Measurements from ENCODE around the gene OR1I1. TPM values are rescaled to one million over a fixed set of nuclear protein-coding genes. Genes with fewer than 3 reads are reported as not detected.
"Not testable (repeated sequence)": the region's sequence is repeated elsewhere in the genome, so short reads cannot be mapped to it uniquely, and the experiment has no call there.

The OR1I1 gene
- polyA plus RNA-seq, 3 donors = 0.03 to 0.04 (median 0.03) TPM

DNA sequence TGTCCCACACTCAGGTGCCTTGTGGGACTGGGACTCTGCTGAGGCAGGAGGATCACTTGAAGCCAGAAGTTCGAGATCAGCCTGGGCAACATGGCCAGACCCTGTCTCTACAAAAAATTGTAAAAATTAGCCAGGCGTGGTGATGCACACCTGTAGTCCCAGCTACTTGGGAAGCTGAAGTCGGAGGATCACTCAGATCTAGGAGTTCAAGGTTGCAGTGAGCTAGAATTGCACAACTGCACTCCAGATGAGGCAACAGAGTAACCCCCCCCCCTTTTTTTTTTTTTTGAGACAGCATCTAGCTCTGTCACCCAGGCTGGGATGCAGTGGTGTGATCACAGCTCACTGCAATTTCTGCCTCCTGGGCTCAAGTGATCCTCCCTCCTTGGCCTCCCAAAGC lies 14.2 kb downstream of the OR1I1 start:
- no peak for DNase-seq (ENCODE audit: low read depth in 3 of 3, low spot score in 2 of 3)

DNA sequence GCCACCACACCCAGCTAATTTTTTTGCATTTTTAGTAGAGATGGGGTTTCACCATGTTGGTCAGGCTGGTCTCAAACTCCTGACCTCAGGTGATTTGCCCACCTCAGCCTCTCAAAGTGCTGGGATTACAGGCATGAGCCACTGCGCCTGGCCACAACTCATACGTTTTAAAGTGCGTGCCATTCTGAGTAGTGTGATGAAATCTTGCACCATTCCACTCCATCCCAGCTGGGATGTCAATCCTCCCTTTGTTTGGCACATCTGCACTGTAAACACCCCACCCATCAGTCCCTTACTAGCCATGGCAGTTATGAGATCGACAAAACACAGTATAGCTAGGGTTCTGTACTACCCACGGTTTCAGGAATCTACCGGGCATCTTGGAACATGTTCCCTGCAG lies 16.0 kb downstream of the OR1I1 start:
- not testable (repeated sequence) for DNase-seq (ENCODE audit: low read depth in 3 of 3, low spot score in 2 of 3)

DNA sequence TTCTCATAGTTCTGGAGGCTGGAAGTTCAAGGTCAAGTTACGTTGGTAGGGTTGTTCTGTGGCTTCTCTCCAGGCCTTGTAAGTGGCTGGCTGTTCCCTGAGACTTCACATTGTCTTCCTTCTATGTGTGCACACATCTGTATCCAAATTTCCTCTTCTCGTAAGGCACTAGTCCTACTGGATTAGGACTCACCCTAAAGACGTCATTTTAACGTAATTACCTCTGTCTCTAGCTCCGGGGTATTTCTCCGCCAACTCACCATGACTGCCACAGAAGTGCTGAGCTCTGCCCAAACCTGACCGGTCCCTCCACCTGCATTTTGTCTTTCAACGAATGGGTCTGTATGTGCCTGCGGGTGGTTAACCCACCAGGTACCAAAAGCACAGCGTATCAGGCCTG lies 16.4 kb downstream of the OR1I1 start:
- no peak for DNase-seq (ENCODE audit: low read depth in 3 of 3, low spot score in 2 of 3)

DNA sequence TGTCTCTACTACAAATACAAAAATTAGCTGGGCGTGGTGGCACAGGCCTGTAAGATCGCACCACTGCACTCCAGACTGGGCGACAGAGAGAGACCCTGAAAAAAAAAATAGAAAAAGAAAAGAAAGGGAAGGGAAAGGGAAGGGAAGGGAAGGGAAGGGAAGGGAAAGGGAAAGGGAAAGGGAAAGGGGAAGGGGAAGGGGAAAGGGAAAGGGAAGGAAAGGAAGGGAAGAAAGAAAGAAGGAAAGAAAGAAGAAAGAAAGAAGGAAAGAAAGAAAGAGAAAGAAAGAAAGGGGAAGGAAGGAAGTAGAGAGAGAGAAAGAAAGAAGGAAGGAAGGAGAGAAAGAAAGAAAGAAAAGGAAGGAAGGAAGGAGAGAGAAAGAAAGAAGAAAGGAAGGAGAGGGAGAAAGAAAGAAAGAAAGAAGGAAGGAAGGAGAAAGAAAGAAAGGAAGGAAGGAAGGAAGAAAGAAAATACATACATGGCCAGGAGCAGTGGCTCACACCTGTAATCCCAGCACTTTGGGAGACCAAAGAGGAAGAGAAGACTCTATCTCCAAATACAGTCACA lies 17.1 kb downstream of the OR1I1 start:
- DNase-seq (ENCODE audit: low read depth in 3 of 3, low spot score in 2 of 3) = no peak

DNA sequence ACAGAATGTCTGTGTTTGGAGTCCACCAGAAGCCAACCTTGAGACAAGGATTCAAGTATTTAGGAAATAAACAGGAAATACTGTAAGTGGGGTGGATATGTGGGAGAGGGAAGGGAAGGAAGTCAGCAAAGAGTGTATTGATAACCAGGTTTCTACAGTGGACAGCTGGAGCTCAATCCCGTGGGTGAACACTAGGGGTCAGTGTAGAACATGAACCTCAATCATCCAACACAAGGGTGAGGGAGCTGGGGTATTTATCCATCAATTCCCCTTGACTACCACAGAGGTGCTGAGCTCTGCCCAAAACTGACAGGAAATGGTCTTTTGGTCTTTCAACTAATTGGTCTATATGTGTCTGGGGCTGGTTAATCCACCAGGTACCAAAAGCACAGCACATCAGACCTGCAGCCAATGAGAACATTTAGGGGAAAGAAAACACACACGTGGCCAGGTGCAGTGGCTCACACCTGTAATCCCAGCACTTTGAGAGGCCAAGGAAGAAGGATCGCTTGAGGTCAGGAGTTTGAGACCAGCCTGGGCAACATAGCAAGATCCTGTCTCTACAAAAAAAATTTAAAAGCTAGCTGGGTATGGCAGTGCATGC lies 19.6 kb downstream of the OR1I1 start:
- DNase-seq (ENCODE audit: low read depth in 3 of 3, low spot score in 2 of 3) = no peak

DNA sequence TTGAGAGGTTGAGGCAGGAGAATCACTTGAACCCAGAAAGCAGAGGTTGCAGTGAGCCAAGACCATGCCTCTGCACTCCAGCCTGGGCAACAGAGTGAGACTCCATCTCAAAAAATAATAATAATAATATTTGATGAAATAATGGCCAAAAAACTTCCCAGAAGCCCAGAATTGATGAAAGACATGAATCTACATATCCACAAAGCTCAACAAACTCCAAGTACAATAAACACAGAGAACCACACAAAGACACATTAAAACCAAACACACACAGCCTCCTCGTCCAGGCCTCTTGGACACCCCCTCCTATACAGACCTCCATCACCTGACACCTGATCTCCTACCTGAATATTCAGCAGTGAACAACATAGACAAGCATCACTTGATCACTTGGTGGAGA lies 22.0 kb downstream of the OR1I1 start:
- DNase-seq (ENCODE audit: low read depth in 3 of 3, low spot score in 2 of 3) = no peak

DNA sequence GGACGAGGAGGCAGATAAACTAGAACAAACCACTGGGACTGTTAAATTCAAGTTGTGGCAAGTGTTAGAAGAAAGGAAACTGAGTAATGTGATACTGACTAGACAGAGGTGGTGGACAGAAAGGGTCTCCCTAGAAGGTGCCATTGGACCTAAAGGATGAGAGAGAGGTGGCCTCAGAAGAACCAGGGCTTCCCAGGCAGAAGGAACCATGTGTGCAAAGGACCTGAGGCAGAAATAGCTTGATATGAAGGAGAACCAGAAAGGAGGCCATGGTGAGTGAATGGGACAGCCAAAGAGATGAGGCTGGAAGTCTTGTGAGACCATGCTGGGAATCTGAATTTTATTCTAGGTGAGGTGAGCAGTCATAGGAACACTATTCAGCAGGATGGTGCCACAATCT lies 22.4 kb downstream of the OR1I1 start:
- no peak for DNase-seq (ENCODE audit: low read depth in 3 of 3, low spot score in 2 of 3)

DNA sequence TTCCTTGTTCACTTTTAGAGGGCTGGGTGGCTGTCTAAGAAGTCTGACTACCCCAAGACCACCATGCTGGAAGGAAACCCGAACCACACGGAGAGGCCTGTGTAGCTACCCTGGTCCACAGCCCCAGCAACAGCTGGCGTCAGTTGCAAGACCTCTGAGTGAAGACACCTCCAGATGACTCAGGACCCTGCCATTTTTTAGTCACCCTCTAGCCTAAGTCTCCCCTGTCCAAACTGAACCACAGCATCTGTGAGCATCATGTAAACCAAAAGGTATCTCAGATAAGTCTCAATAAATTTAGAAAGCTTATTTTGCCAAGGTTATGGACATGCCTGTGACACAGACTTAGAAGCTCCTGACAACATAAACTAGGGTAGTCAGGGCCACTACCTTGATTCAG lies 23.0 kb downstream of the OR1I1 start:
- DNase-seq (ENCODE audit: low read depth in 3 of 3, low spot score in 2 of 3) = no peak

DNA sequence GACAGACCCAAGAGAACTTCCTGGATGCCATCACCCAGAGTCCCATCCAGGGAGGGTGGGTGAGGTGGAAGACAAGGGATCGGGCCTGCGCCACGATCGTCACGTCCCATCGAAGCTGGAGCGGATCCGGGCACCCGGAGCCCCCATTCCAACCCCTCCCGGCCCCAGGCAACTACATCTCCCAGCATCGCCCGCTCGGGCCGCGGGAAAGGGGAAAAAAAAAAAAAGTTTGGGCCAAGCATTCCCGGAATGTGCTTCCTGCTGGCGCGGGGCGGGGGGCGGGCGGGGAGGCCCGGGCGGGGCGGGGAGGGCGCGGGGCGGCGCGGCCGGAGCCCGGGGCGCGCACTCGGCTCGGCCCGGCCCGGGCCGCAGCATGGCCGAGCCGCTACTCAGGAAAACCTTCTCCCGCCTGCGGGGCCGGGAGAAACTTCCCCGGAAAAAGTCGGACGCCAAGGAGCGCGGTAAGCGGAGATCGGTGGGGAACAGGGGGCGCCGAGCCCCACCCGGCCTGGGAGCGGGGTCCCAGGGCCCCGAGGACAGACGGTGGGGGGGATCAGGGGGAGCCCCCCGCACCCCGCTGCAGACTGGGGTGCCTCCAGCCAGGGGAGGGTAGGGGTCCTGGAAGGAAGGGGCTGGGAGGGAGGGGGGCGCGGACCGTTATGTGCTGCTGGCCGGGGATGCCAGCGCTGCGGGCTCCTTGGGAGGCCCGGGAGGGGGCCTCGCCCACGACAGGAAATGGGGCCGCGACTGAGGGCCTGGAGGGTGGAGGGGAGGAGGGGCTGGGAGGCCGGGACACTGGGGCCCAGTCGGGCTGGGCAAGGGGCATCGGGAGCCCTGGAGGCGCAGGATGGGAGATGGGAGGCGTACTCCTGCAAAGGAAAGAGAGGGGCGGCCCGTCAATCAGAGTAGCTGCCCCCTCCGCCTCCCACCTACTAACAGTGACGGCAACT lies 25.3 kb downstream of the OR1I1 start, which contains the start of gene SYDE1:
TSS of gene SYDE1 (plus strand) at position 341 of the 950 bp plus-strand sequence. CDS start at position 374, 33 bp downstream.
- no peak for DNase-seq (ENCODE audit: low read depth in 3 of 3, low spot score in 2 of 3)

DNA sequence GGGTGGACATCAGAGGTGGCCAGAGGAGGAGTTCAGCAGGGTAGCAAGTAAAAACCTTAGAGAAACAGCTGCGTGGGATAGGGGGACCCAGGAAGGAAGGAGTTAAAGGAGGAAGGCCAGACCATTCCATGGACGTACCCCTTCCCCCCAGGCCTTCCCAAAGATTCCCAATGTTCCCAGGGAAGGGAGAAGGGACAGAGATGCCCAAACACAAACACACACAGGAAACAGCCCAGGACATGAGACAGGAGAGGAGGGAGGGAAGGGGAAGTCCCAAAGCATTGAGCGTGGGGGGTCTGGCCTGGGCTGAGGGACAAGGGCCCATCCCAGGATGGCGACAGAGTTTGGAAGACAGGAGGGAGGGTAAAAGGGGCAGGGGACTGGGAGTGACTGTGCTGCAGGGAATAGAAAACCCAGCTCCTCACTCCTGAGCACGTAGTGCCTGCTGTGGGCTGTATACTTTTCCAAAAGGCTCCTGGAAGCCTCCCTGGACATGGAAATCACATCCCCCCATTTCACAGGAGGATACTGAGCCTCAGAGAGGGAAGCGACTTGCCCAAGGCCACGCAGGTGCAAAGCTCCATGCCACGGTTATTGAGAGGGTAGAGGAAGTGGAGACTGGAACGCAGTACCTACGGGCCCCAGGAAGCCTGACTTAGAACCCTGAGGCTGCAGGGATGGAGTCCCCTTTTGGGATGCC lies 26.3 kb downstream of the OR1I1 start:
- no peak for DNase-seq (ENCODE audit: low read depth in 3 of 3, low spot score in 2 of 3)

DNA sequence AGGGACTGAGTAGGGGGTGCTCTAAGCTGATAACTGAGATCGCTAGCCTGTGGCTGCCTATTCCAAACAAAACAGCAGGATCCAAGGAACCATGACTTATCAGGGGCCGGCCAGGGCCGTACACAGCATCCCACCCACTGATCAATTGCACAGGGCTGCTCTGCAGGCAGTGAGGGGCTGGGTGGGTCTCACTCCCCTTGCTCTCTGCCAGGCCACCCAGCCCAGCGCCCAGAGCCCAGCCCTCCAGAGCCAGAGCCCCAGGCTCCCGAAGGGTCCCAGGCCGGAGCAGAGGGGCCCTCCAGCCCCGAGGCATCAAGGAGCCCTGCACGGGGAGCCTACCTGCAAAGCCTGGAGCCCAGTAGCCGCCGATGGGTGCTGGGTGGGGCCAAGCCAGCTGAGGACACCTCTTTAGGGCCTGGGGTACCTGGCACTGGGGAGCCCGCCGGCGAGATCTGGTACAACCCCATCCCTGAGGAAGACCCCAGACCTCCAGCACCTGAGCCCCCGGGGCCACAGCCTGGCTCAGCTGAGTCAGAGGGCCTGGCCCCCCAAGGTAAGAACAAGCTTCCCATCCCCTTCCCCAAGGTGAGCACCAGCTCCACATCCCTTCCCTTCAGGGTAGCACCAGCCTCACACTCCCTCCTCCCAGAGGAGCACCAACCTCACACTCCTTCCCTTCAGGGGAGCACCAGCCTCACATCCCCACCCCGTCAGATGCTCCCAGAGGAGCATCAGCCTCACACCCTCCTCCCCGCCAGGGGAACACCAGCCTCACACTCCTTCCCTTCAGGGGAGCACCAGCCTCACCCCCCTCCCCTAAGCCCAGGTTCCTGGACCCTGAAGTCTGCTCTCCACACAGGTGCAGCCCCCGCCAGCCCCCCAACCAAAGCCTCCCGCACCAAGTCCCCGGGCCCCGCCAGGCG lies 27.1 kb downstream of the OR1I1 start:
- DNase-seq (ENCODE audit: low read depth in 3 of 3, low spot score in 2 of 3) = no peak

DNA sequence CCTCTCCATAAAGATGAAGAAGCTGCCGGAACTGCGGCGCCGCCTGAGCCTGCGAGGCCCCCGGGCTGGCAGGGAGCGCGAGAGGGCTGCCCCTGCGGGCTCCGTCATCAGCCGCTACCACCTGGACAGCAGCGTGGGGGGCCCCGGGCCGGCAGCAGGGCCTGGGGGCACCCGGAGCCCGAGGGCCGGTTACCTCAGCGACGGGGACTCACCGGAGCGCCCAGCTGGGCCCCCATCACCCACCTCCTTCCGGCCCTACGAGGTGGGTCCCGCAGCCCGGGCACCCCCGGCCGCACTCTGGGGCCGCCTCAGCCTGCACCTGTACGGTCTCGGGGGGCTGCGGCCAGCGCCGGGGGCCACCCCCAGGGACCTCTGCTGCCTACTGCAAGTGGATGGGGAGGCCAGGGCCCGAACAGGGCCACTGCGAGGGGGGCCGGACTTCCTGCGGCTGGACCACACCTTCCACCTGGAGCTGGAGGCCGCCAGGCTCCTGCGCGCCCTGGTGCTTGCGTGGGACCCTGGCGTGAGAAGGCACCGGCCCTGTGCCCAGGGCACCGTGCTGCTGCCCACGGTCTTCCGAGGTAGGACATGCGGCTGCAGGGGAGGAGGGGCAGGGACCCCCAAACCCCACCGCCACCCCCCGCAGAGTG lies 27.9 kb downstream of the OR1I1 start:
- DNase-seq (ENCODE audit: low read depth in 3 of 3, low spot score in 2 of 3) = no peak

DNA sequence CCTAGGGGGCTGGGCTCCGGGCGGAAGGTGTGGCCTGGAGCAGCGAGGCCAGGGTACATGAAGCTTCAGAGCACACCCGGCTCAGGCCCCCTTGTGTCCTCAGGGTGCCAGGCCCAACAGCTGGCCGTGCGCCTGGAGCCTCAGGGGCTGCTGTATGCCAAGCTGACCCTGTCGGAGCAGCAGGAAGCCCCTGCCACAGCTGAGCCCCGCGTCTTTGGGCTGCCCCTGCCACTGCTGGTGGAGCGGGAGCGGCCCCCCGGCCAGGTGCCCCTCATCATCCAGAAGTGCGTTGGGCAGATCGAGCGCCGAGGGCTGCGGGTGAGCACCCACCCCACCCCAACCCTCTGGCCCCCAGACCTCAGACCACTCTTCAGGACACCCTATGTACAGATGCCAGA lies 28.4 kb downstream of the OR1I1 start:
- no peak for DNase-seq (ENCODE audit: low read depth in 3 of 3, low spot score in 2 of 3)

DNA sequence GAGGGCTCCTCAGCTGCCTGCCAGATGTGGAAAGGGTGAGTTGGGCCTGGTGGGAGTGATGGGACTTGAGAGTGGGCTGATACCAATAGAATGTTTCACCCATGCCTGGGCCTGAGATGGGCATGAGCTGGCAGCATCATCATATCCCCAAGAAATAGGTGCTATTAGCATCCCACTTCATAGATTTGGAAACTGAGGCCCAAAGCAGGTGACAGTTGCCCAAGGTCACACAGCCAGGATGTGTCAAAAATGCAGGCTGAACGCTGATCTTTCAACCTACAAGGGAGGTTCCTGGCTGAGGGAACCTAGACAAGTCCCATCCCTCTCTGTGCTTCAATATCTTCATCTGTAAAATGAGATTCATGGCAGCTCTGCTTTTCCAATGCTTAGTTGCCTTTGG lies 29.7 kb downstream of the OR1I1 start:
- no peak for DNase-seq (ENCODE audit: low read depth in 3 of 3, low spot score in 2 of 3)

DNA sequence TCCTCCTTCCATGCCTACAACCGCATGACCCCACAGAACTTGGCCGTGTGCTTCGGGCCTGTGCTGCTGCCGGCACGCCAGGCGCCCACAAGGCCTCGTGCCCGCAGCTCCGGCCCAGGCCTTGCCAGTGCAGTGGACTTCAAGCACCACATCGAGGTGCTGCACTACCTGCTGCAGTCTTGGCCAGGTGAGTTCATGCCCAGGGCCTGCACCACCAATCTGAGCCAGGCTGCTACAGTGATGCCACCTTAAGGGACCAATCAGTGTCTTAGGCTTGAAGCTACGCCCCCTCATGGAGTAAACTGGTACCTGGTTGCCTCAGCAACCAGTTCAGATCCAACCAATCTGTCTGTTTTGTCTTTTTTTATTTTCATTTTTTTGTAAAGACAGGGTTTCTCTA lies 30.4 kb downstream of the OR1I1 start:
- DNase-seq (ENCODE audit: low read depth in 3 of 3, low spot score in 2 of 3) = no peak

DNA sequence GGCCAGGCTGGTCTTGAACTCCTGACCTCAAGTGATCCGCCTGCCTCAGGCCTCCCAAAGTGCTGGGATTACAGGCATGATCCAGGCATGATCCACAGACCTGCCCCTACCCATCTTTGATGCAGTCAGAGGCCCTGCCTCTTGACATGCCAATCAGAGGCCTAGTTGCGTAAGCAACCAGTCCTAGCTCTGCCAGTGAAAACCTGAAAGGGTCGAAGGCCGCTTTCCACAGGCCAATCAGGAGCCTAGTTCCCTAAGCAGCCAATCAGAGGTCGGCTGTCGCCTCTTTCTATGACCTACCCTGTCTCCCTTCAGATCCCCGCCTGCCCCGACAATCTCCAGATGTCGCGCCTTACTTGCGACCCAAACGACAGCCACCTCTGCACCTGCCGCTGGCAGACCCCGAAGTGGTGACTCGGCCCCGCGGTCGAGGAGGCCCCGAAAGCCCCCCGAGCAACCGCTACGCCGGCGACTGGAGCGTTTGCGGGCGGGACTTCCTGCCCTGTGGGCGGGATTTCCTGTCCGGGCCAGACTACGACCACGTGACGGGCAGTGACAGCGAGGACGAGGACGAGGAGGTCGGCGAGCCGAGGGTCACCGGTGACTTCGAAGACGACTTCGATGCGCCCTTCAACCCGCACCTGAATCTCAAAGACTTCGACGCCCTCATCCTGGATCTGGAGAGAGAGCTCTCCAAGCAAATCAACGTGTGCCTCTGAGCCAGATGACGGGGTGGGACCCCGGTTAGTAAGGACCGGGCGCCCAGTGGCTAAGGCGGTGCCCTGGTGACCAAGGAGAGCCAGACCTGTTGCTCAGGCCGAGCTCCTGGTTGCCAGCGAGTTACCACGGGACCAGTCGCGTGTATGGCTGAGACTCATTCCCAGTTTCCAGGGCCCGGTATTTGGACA lies 31.5 kb downstream of the OR1I1 start:
- DNase-seq (ENCODE audit: low read depth in 3 of 3, low spot score in 2 of 3) = no peak

DNA sequence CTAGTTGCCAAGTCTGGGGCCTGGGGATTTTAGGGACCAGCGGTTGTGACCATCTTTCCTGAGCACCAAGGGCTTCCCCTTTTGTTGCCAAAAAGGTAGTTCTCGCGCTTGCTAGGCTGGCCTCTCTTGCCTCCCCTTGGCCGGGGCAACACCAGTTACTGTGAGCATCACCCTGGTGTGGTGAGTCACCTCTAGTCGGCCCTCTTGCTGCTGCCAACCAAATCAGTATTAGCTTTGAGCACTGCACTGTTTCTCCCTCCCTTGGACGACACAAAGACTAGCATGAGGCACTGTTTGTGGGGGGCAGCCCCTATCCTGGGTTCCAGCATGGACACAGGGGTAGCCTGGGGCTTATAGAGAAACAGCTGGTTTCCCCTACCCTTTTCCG lies 32.1 kb downstream of the OR1I1 start:
- no peak for DNase-seq (ENCODE audit: low read depth in 3 of 3, low spot score in 2 of 3)

DNA sequence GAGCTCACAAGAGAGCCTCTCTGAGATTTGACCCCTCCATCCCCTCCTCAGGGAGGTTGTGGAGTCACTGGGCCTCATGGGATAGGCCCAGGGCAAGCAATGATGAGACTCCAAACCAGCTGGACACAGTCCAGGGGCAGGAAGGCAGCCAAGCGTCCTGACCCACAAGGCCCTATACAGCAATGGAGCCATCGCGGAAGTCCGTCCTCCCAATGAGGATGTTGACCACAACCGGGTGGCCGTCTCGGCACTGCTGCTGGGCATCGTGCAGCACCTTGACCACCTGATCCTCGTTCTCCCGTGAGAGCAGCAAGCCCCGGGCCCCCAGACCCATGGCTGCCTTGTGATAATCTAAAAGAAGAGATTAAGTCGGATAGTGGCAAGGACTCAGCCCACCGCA lies 33.1 kb downstream of the OR1I1 start:
- DNase-seq (ENCODE audit: low read depth in 3 of 3, low spot score in 2 of 3) = no peak
